ENCODE data around the gene MAPK8.

- TF ChIP-seq CTCF (IDR thresholded peaks at IDR 0.05) (no peak), POLR2A (IDR thresholded peaks at IDR 0.05) (no peak)
These were observed 141.1 kb downstream of the MAPK8 start for GRCh38 chr10:48447356-48448215.
